GM19099 (cell line): Measurements from ENCODE around the gene FGGY.

ENCODE experiments used
- POLR2A ChIP-seq: IDR thresholded peaks from 3 replicates; pipeline ENCODE4 v1.6.1; 2011; ENCODE audit warnings: low read depth; ENCODE audit not compliant: insufficient read length; ENCODE audit errors: extremely low read depth

The FGGY gene

DNA sequence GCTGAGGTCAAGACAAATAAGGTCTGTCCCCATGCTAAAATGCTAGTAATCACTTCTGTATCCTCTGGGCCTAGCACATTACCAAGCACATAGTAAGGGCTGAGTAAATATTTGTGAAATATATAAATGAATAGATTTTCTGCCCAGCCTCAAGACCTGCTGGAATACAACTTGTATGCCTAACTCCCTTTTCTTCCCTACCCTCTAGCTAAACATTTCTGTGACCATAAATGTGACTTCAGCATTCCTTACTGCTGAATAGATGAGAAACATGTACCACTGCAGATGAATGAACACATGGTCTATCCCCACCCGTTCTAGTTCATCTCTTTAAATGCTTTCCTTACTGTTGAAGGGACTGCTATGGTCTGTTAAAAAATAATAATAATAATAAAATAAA, 308.9 kb downstream of the FGGY start:
- no peak for TF ChIP-seq POLR2A

DNA sequence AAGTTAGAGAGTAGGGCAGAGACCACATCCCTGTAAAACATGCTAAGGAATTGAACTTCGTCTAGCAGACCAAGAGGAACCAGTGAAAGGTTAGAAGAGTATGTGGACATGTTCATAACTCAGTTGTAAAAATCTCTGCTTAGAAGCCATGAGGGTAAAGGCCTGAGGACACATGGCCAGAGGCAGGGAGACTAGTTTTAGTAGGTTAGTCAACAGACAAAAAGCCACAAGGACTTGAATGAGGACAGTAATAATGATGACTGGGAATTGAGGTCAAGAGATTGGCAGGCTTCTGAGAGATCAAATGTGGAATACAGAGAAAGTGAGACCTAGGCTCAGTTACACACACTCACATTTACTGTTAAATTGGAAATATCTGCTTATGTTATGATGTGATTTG, 312.4 kb downstream of the FGGY start:
- TF ChIP-seq POLR2A, result no peak

DNA sequence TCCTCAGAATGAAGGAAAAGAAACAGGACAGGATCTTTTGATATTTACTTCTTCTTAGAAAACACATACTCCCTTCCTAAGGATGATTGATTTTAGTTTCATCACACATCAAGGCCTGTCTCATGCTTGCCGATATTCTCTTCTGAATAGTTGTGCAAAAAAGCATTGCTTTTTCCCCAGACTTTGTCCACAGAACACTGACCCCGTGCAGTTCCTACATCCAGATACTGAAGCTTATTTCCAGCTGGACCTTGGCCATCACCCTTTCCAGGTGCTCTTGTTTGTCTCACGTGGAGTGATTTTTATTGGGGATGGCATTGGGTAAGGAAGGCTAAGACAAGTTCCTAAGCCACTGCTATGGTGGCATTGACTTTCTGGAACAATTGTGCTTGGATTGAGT, 320.5 kb downstream of the FGGY start:
- TF ChIP-seq POLR2A, result no peak

DNA sequence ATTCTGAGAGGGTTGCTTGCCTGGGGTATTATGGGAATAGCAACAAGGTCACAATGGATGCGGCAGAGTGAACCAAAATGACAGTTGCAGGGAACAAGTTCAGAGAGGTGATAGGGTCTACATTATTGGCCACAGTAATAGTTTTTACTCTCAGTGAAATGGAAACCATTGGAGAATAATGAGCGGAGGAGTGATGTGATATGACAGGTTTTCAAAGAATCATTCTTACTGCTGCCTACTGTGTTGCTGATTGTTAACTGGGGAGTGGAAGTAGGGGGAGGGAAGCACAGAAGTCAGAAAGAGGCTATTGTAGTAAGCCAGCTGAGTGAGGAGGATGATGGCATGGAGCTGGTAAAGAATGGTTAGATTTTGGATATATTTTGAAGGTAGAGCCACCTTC, 322.7 kb downstream of the FGGY start:
- no peak for TF ChIP-seq POLR2A

DNA sequence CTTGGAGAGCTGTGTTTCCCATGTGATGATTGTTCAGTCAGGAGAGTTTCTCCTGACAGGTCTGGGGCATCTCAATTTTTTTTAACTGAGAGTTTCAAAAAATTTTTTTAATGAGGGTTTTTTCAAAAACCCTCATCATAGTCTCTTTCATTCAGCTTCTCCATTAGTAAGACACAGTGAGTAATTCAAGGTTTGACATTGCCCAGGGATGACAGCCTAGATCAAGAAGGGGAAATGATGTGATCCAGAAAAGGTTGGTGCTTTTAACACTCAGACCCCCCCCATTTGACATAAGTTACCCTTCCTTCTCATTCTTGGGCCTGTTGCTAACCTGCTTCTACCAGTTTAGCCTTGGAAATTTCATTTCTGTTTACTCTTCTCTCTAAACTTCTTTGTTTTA, 328.5 kb downstream of the FGGY start:
- no peak for TF ChIP-seq POLR2A

DNA sequence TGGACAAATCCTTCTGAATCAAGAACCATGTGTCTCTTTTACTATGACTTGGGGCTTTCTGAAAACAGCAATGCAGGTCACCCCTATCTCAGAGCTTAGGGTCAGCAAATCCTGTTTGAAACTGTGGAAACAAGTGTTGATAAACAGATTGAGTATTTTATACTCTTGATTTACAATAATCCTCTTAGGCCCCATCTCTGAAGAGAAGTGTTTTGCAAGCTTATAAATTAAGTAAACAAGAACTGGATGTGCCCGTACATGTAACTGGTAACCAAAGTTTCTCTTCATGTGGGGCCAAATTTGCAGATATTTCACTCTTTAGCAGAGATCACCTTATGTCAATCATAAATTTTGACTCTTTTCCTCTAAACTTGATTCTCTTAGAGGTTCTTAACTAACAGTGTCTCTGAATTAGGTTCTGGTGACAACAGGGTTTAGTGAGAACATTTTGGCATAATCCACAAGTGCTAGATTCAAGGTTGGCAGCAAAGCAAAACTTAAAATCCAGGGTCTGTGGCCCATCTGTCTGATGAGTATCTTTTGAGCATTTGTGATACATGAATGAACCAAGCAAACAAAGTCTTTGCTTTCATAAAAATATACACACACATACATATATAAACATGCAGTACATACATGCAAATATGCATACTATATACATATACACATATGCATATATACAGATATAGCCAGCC, 334.8 kb downstream of the FGGY start:
- no peak for TF ChIP-seq POLR2A

DNA sequence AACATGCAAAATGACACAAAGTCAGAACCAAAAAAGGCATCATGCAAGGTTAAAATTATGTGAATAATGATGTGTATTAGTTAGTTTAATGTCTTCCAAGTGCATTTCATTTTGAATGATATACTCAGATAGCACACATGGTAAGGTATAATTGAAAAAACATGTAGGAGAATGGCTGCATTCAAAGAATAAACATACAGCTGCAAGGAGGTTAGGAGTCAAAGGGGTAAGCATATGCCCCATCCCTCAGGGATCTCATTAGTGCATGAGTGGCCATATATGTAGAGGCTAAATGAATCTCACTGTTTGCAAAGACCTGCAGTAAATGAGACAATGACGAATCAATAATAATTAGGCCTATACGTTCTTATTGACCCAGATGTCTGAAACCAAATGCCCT, 338.2 kb downstream of the FGGY start:
- TF ChIP-seq POLR2A, result no peak

DNA sequence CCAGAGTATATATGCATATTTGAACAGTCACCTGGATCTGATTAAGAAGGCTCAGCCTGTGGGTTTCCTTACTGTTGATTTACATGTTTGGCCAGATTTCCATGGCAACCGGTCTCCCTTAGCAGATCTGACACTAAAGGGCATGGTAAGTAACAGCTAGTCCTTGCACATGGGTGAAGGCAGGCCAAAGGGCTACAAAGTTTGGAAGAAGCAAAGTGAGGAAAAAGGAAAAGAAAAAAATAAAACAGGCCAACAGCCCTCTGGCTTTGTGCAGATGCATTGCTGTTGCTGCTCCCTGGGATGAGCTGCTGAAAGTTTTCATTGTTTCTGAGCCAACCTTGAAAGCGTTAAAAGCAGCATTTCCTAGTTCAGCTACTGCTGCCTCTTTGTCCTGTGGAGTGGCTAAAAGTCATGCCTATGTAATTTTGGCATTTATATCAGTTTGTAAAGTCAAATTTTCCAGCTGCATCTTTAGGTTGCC, 341.4 kb downstream of the FGGY start:
- no peak for TF ChIP-seq POLR2A

DNA sequence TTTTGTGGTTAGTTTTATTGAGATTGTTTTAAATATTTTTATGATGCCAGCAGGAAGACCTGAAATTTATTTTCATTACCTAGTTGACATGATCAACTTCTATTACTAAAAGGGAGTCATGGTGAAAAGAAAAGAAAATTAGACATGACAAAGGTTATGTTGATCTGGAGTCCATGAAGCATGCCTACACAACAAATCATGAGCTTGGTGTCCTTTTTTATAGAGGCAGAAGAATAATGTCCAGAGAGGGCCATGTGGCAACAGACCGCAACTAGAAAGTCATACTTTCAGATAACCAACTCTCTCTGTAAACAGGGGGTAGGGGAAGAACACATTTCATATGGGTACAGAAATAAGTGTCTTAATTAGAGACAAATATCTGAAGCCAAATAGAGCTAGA, 342.4 kb downstream of the FGGY start:
- TF ChIP-seq POLR2A, result no peak

DNA sequence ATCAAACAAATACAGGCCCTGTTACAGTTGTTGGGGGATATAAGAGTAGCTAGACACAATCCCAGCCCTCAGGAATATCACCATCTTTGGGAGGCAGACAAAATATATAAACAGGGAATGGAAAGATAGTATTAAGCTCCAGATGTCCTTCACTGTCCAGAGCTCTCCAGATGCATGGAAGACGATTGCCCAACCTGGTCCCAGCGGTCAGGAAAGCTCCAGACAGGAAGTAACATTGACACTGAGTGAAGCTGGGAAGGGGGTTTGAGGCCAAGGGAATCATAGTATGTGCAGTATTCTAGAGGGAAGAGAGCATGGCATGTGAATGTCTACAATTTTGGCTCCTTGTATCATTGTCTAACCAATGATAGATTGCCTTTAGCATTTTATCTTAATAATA, 344.0 kb downstream of the FGGY start:
- TF ChIP-seq POLR2A, result no peak

DNA sequence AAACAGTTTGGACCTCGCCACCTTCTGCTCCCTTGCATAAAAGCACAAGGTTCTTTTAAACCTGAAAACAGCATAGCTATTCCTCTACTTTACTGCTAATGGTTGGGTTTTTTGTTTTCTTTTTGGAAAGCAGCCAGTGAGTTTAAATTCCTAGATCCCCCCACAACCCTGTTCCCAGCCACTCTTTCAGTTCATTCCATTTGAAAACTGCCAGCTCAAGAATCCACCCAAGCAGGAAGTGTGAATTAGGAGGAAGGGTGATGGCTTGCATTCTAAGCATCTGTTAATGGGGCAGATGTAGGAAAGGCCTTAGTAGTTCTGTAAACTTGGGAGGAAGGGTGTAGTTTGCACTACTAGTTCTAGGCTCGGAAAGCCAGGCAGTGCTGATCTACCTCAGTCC, 344.9 kb downstream of the FGGY start:
- TF ChIP-seq POLR2A, result no peak

DNA sequence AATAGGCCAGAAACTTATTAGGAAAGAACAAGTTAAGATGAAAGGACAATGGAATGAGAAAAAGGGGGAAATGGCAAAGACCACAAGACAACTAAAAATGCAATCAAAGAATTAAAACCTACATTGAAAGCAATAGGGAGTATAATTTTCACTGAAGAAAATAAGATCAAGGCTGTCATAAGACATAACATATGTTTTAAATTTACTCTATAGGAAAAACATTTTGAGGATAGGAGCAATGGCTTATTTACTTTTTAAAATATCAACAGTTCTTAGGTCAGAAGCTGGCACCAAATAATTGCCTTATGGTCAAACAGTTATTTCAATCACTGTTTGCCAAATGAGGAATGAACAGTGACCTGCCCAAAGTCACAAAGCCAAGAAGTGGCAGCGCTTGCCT, 346.6 kb downstream of the FGGY start:
- TF ChIP-seq POLR2A, result no peak

DNA sequence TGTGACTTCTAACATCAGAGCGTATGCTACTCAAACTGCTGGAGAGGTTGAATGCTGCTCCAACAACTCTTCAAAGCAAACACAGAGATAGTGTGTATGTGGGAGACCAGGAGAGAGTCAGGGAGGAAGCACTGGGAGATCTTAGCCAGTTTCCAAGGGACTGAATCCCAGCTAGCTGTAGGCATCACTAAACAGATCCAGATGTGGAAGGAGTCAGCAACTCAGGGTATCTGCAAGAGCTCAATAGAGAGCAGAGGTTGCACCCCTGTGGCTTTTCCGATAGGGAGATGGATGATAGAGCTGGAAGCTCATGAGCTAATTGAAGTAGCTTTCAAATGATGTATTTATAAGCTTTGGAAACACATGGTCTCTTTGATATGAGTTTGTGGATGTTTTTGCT, 349.0 kb downstream of the FGGY start:
- TF ChIP-seq POLR2A, result no peak

DNA sequence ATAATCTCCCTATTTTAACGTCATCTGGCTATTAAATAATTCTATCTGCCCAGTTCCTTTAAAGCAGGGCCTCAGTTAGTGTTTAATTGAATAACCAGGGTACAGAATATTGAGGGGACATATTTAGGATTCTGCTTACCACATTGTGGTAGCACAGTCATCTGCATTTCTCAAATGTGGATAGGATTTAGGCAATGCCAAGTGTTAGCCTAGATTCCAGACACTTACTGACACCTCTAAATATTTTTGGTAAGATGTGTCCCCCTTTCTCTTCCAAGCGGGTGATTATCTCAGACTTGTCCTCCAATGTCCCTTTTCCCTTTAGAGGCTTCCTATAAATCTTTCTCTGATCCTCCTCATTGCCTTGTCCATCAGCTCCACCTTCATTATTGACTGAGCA, 357.1 kb downstream of the FGGY start:
- TF ChIP-seq POLR2A, result no peak

DNA sequence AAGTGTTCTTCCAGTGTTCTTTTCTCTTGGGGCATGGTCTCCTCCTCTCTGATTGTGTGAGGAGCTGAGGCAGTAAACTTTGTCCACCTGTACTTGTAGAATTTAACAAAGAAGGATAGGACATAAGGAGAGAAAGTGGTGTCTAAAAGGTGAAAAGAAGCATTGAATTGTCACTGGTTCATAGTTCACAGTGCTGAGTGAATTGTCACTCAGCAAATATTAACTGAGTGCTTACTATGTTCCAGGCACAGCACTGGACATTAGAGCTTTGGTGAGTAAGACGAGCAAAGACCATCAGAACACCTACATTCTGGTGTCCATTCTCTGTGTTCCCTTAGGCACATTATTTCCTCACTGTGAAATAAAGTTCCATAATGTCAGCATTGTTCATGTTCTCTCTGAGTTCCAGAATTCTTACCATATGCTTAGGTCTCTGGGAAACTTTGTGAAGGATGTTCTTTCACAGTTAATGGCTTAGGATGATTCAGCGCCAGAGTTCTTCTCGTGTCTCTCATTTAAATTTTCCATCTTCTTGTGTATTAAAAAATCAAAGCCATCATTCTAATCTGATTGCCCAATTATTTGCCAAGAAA, 361.1 kb downstream of the FGGY start:
- TF ChIP-seq POLR2A, result no peak

DNA sequence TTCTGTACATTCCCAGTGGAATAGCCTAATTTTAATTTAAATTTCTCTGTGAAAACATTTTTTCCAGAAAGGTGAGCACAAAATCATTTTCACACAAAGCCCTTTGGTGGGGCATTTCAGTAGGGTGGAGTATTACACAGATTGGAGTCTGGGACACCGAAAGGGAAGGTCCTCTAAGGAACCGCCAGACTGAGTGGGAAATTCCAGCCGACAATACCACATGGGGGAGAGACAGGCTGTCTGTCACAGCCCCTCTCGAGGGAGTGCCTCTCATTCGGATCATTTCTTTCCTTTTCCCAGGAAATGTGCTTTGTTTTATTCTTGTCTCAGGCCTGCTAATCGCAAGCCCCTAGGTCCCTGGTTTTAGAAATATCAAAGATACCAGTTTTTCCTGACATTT, 367.3 kb downstream of the FGGY start:
- TF ChIP-seq POLR2A, result no peak

DNA sequence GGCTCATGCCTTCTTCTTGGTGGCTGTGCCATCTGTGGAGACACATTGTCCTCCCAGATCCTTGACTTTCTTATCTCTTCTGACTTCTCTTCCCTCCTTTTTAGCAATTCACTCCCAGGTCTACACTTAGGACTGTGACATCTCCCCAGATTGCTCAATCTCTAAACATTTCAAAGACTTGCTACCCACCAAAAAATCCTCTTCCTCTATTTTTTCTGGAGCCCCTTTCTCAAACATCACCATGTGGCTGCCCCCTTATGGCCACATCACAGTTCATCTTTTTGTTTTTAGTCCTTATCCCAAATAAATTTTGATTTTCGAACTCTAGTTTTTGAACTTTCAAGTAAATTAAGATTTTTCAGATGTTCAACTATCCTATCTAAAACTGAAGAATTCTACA, 369.2 kb downstream of the FGGY start:
- TF ChIP-seq POLR2A, result no peak
